OCI-LY1 (cell line): ENCODE measurements around the gene TGFB1.

Experiments
- H2AFZ ChIP-seq: fragments of 200-600 bp; sonication (generic), shearing (Covaris generic); 2 replicates; pipeline ENCODE4 v1.6.0; 2014; ENCODE audit warnings: antibody characterized with exemption, mild to moderate bottlenecking, low read length
- H3F3A ChIP-seq: fragments of 200-600 bp; sonication (generic), shearing (Covaris generic); 2 replicates; pipeline ENCODE4 v1.6.0; 2014; ENCODE audit warnings: mild to moderate bottlenecking, antibody characterized with exemption, low read length, moderate library complexity; ENCODE audit not compliant: insufficient read depth
- H3K27ac ChIP-seq: fragments of 200-600 bp; sonication (generic); 2 replicates; pipeline ENCODE4 v1.5.1; 2014; ENCODE audit warnings: low read length, mixed run types, mild to moderate bottlenecking, low read depth; ENCODE audit not compliant: poor library complexity, severe bottlenecking
- H3K27me3 ChIP-seq: fragments of 200-600 bp; sonication (generic); 2 replicates; pipeline ENCODE4 v1.6.0; 2014; ENCODE audit warnings: antibody characterized with exemption, mild to moderate bottlenecking, low read length, moderate library complexity; ENCODE audit not compliant: insufficient read depth
- H3K36me3 ChIP-seq: fragments of 200-600 bp; sonication (generic); 2 replicates; pipeline ENCODE4 v1.6.1; 2014; ENCODE audit warnings: mild to moderate bottlenecking, antibody characterized with exemption, low read length, moderate library complexity, mixed read lengths; ENCODE audit not compliant: insufficient read depth
- H3K4me1 ChIP-seq: fragments of 200-600 bp; sonication (generic); 2 replicates; pipeline ENCODE4 v1.5.1; 2014; ENCODE audit warnings: mild to moderate bottlenecking, low read length, moderate library complexity; ENCODE audit not compliant: insufficient read depth, severe bottlenecking
- H3K4me2 ChIP-seq: fragments of 200-600 bp; sonication (generic), shearing (Covaris generic); 2 replicates; pipeline ENCODE4 v1.6.1; 2014; ENCODE audit warnings: low read length
- H3K4me3 ChIP-seq: fragments of 200-600 bp; sonication (generic); 2 replicates; pipeline ENCODE4 v1.5.1; 2014; ENCODE audit warnings: low read length, low read depth, mild to moderate bottlenecking, mixed read lengths; ENCODE audit not compliant: poor library complexity, severe bottlenecking
- H3K79me2 ChIP-seq: fragments of 200-600 bp; shearing (Covaris generic); 2 replicates; pipeline ENCODE4 v1.6.1; 2016; ENCODE audit warnings: mixed run types, low read length, mixed read lengths; ENCODE audit not compliant: insufficient read depth
- H3K9ac ChIP-seq: fragments of 200-600 bp; sonication (generic), shearing (Covaris generic); 2 replicates; pipeline ENCODE4 v1.6.1; 2014; ENCODE audit warnings: mild to moderate bottlenecking, low read length, mixed read lengths
- H3K9me2 ChIP-seq: fragments of 200-600 bp; sonication (generic), shearing (Covaris generic); 2 replicates; pipeline ENCODE4 v1.6.1; 2014; ENCODE audit warnings: low read depth, mild to moderate bottlenecking, low read length, mixed read lengths
- H3K9me3 ChIP-seq: fragments of 200-600 bp; shearing (Covaris generic); 2 replicates; pipeline ENCODE4 v1.6.1; 2014; ENCODE audit warnings: low read length, mixed read lengths
- H4K20me1 ChIP-seq: fragments of 200-600 bp; sonication (generic), shearing (Covaris generic); 2 replicates; pipeline ENCODE4 v1.6.0; 2016; ENCODE audit warnings: mild to moderate bottlenecking, low read length; ENCODE audit not compliant: insufficient read depth
- CTCF ChIP-seq: fragments of 200-600 bp; sonication (generic), shearing (Covaris generic); IDR thresholded peaks from 2 replicates; pipeline ENCODE4 v1.5.1; 2017; ENCODE audit warnings: mild to moderate bottlenecking, antibody characterized with exemption, low read length, moderate library complexity, mixed read lengths
- EZH2 ChIP-seq: fragments of 200-600 bp; sonication (generic), shearing (Covaris generic); IDR thresholded peaks from 2 replicates; pipeline ENCODE4 v1.8.0; 2017; ENCODE audit warnings: borderline replicate concordance, mixed run types, mild to moderate bottlenecking, antibody characterized with exemption, low read length, moderate library complexity, mixed read lengths

TGFB1 gene

GRCh38 chr19:41344162-41344561 lies 9.6 kb downstream of the TGFB1 start:
- H3K27me3 ChIP-seq, result no peaks in the 10 kb centered on the region
- H3K4me2 ChIP-seq, result no peak overlapping the region
- H4K20me1 ChIP-seq, result no peaks in the 10 kb centered on the region
- H3K36me3 ChIP-seq, result peaks cover 57% of the 10 kb centered on the region
- H3K4me3 ChIP-seq, result no peak overlapping the region
- H3F3A ChIP-seq, result no peaks in the 10 kb centered on the region
- TF ChIP-seq EZH2, result no peak
- no peak for TF ChIP-seq CTCF
- no peak overlapping the region for H3K27ac ChIP-seq
- no peaks in the 10 kb centered on the region for H3K4me1 ChIP-seq
- no peaks in the 10 kb centered on the region for H3K79me2 ChIP-seq
- no peak overlapping the region for H2AFZ ChIP-seq
- H3K9me3 ChIP-seq, result no peaks in the 10 kb centered on the region
- no peaks in the 10 kb centered on the region for H3K9me2 ChIP-seq
- H3K9ac ChIP-seq, result no peak overlapping the region

GRCh38 chr19:41341669-41342490 lies 11.8 kb downstream of the TGFB1 start:
- no peak overlapping the region for H3K27ac ChIP-seq

DNA sequence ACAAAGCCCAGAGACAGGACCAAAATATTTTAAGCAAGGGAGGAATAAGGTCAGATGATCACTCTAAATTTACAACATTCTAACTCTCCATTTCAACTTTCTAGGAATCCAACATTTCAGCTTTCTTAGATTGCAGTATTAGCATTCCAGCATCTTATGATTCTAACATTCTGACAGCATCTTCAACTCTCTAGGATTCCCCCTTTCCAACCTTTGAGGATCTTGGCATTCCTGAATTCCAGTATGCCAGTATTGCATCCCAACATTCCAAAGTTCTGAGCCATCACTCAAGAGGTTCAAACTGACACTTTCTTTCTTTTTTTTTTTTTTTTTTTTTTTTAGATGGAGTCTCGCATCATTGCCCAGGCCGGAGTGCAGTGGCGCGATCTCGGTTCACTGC lies 13.8 kb downstream of the TGFB1 start:
- Histone ChIP-seq H3K4me1 (no peaks in the 10 kb centered on the region), H3K9ac (no peak overlapping the region), H2AFZ (no peak overlapping the region), H3K79me2 (no peaks in the 10 kb centered on the region), H3K9me3 (no peaks in the 10 kb centered on the region), H3K9me2 (no peaks in the 10 kb centered on the region), H3K36me3 (peaks cover 62% of the 10 kb centered on the region), H3F3A (no peaks in the 10 kb centered on the region), H3K27me3 (no peaks in the 10 kb centered on the region), H3K4me3 (no peak overlapping the region), H3K27ac (no peak overlapping the region), H3K4me2 (no peak overlapping the region), H4K20me1 (no peaks in the 10 kb centered on the region)
- no peak for TF ChIP-seq EZH2

More at GRCh38 chr19:41341669-41342490, 11.8 kb downstream of the TGFB1 start:
- Histone ChIP-seq H3K36me3 (peaks cover 63% of the 10 kb centered on the region), H3K79me2 (no peaks in the 10 kb centered on the region), H3K27me3 (no peaks in the 10 kb centered on the region), H3K4me2 (no peak overlapping the region), H4K20me1 (no peaks in the 10 kb centered on the region), H3K9me2 (no peaks in the 10 kb centered on the region), H3K9me3 (no peaks in the 10 kb centered on the region), H3K9ac (no peak overlapping the region), H3K4me3 (no peak overlapping the region), H3K4me1 (no peaks in the 10 kb centered on the region), H2AFZ (no peak overlapping the region), H3F3A (no peaks in the 10 kb centered on the region)
- TF ChIP-seq CTCF, result no peak

DNA sequence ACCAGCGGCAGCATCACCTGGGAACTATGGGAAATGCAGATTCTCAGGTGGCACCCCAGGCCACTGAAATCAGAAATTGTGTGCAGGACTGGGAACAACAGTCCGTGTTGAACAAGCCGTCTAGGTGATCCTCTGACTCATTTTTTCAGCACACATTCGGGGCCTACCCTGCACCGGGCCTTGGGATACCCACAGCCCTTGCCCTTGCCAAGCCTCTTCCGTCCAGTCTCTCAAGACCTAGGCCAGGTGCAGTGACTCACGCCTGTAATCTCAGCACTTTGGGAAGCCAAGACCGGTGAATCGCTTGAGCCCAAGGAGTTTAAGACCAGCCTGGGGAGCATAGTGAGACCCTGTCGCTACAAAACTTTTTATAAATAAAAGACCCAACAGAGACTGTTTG lies 18.3 kb downstream of the TGFB1 start:
- H3K27me3 ChIP-seq, result no peaks in the 10 kb centered on the region
- H4K20me1 ChIP-seq, result no peaks in the 10 kb centered on the region
- TF ChIP-seq EZH2, result no peak
- TF ChIP-seq CTCF, result no peak
- peaks cover 50% of the 10 kb centered on the region for H3K36me3 ChIP-seq
- no peaks in the 10 kb centered on the region for H3K79me2 ChIP-seq
- H3K9me3 ChIP-seq, result no peaks in the 10 kb centered on the region
- H3F3A ChIP-seq, result no peaks in the 10 kb centered on the region
- no peak overlapping the region for H3K4me2 ChIP-seq
- H3K9me2 ChIP-seq, result no peaks in the 10 kb centered on the region
- H3K9ac ChIP-seq, result no peak overlapping the region
- no peaks in the 10 kb centered on the region for H3K4me1 ChIP-seq
- H3K27ac ChIP-seq, result no peak overlapping the region
- no peak overlapping the region for H2AFZ ChIP-seq
- no peak overlapping the region for H3K4me3 ChIP-seq
